ENCODE data around the gene IGFLR1. TPM values are rescaled to one million over a fixed set of nuclear protein-coding genes. Genes with fewer than 3 reads are reported as not detected.
A peak's percentile ranks its signal among the peaks of the same experiment; 100 is the strongest.

The IGFLR1 gene
- total RNA-seq, 1 experiment from 2014 or later = 9.9 TPM

GRCh38 chr19:35733180-35734125 is 8.8 kb downstream of the IGFLR1 start:
- Mint-ChIP-seq H3K4me1 (0 out of 2 replicates have a peak, but pooled peaks cover 2% of the 10 kb centered on the region), H3K36me3 (peaks cover 54% of the 10 kb centered on the region)
- no peak for DNase-seq (ENCODE audit: low spot score)

DNA sequence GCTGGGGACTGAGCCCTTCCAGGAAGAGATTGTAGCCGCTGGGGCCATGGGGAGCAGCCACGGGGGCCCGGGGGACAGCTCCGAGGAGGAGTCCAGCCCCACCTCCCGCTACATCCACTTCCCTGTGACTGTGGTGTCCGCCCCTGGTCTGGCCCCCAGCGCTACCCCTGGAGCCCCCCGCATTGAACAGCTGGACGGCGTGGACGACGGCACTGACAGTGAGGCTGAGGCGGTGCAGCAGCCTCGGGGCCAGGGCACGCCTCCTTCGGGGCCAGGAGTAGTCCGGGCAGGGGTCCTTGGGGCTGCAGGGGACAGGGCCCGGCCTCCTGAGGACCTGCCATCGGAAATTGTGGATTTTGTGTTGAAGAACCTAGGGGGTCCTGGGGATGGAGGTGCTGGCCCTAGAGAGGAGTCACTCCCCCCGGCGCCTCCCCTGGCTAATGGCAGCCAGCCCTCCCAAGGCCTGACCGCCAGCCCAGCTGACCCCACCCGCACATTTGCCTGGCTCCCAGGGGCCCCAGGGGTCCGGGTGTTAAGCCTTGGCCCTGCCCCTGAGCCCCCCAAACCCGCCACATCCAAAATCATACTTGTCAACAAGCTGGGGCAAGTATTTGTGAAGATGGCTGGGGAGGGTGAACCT is 9.6 kb downstream of the IGFLR1 start:
- ChIA-PET POLR2A (no interaction called here), CTCF (no interaction called here)
- Mint-ChIP-seq H3K27me3 (ENCODE audit: low read depth) (no peaks in the 10 kb centered on the region), H3K4me3 (no peak overlapping the region), H3K36me3 (peaks cover 55% of the 10 kb centered on the region), H3K9me3 (no peaks in the 10 kb centered on the region), H3K27ac (no peak overlapping the region), H3K4me1 (0 out of 2 replicates have a peak, but pooled peaks cover 2% of the 10 kb centered on the region)
- TF ChIP-seq, protein P1, sequence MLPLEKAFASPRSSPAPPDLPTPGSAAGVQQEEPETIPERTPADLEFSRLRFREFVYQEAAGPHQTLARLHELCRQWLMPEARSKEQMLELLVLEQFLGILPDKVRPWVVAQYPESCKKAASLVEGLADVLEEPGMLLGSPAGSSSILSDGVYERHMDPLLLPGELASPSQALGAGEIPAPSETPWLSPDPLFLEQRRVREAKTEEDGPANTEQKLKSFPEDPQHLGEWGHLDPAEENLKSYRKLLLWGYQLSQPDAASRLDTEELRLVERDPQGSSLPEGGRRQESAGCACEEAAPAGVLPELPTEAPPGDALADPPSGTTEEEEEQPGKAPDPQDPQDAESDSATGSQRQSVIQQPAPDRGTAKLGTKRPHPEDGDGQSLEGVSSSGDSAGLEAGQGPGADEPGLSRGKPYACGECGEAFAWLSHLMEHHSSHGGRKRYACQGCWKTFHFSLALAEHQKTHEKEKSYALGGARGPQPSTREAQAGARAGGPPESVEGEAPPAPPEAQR (CRISPR knock-in tag; IDR thresholded peaks at IDR 0.05) = no peak
- TF ChIP-seq, protein P2, sequence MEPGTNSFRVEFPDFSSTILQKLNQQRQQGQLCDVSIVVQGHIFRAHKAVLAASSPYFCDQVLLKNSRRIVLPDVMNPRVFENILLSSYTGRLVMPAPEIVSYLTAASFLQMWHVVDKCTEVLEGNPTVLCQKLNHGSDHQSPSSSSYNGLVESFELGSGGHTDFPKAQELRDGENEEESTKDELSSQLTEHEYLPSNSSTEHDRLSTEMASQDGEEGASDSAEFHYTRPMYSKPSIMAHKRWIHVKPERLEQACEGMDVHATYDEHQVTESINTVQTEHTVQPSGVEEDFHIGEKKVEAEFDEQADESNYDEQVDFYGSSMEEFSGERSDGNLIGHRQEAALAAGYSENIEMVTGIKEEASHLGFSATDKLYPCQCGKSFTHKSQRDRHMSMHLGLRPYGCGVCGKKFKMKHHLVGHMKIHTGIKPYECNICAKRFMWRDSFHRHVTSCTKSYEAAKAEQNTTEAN (CRISPR knock-in tag; IDR thresholded peaks at IDR 0.05) = no peak
- no peak for TF ChIP-seq GRHL2 (CRISPR knock-in tag; IDR thresholded peaks at IDR 0.05; ENCODE audit: insufficient replicate concordance, severe bottlenecking)
- no peak for TF ChIP-seq IRF1 (CRISPR knock-in tag; IDR thresholded peaks at IDR 0.05)
- TF ChIP-seq, protein P3, sequence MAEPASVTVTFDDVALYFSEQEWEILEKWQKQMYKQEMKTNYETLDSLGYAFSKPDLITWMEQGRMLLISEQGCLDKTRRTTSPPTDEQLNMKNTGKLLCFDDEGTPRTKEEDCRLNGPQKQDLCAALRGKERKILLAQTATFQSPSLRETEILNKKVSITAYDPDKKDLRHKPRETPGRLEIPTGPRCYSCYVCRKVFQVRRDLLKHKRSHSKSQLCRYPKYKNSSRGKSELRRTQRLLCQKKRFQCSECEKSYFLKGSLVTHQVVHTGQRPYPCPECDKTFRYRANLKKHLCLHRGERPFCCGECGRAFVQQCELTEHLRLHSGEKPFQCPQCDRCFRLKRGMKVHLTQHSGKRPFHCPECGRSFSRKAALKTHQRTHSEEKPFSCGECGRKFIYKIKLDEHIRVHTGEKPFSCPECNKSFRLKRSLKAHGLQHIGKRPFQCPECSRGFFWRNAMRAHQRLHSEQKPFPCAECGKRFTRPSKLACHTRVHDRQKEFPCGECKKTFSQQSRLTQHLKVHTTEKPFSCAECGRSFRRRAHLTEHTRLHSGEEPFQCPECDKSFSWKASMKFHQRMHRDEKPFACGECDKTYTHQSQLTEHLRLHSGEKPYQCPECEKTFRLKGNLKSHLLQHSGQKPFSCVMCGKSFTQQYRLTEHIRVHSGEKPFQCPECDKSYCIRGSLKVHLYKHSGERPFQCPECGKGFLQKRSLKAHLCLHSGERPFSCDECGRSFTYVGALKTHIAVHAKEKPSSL (CRISPR knock-in tag; conservative IDR thresholded peaks at IDR 0.05) = no peak
- TF ChIP-seq ZNF317 (CRISPR knock-in tag; IDR thresholded peaks at IDR 0.05; ENCODE audit: borderline replicate concordance, low read depth) = no peak
- TF ChIP-seq MXD4 (CRISPR knock-in tag; IDR thresholded peaks at IDR 0.05; ENCODE audit: borderline replicate concordance) = no peak
- TF ChIP-seq ATF6 (CRISPR knock-in tag; IDR thresholded peaks at IDR 0.05) = no peak
- no peak for TF ChIP-seq TP53 (CRISPR knock-in tag; IDR thresholded peaks at IDR 0.05)
- TF ChIP-seq ZMAT4 (CRISPR knock-in tag; IDR thresholded peaks at IDR 0.05) = no peak
- ATAC-seq (no peak), DNase-seq (ENCODE audit: low spot score) (no peak)

More at GRCh38 chr19:35733180-35734125, 8.8 kb downstream of the IGFLR1 start:
- Mint-ChIP-seq H3K4me3 (no peak overlapping the region), H3K9me3 (no peaks in the 10 kb centered on the region), H3K27ac (peak overlapping the region; percentile 54; the same call in 1 of the 2 replicates), H3K27me3 (ENCODE audit: low read depth) (no peaks in the 10 kb centered on the region)
- POLR2A ChIA-PET = no interaction called here
- CTCF ChIA-PET = no interaction called here
- TF ChIP-seq MYBL2 (CRISPR knock-in tag; IDR thresholded peaks at IDR 0.05) = no peak
- TF ChIP-seq ELF4 (CRISPR knock-in tag; IDR thresholded peaks at IDR 0.05; ENCODE audit: low read depth) = no peak
- TF ChIP-seq NR2C2 (CRISPR knock-in tag; IDR thresholded peaks at IDR 0.05) = no peak
- TF ChIP-seq TEAD4 (CRISPR knock-in tag; IDR thresholded peaks at IDR 0.05) = no peak
- TF ChIP-seq ZNF121 (CRISPR knock-in tag; IDR thresholded peaks at IDR 0.05) = no peak
- TF ChIP-seq TEAD1 (CRISPR knock-in tag; IDR thresholded peaks at IDR 0.05) = no peak
- TF ChIP-seq, protein P4, sequence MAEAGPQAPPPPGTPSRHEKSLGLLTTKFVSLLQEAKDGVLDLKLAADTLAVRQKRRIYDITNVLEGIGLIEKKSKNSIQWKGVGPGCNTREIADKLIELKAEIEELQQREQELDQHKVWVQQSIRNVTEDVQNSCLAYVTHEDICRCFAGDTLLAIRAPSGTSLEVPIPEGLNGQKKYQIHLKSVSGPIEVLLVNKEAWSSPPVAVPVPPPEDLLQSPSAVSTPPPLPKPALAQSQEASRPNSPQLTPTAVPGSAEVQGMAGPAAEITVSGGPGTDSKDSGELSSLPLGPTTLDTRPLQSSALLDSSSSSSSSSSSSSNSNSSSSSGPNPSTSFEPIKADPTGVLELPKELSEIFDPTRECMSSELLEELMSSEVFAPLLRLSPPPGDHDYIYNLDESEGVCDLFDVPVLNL (CRISPR knock-in tag; IDR thresholded peaks at IDR 0.05; ENCODE audit: borderline replicate concordance, low read depth) = no peak
- no peak for TF ChIP-seq GTF2I (CRISPR knock-in tag; conservative IDR thresholded peaks at IDR 0.05)
- TF ChIP-seq EMX1 (CRISPR knock-in tag; IDR thresholded peaks at IDR 0.05) = no peak
- no peak for TF ChIP-seq FOXP1 (CRISPR knock-in tag; IDR thresholded peaks at IDR 0.05; ENCODE audit: borderline replicate concordance)
- TF ChIP-seq SMAD3 (CRISPR knock-in tag; IDR thresholded peaks at IDR 0.05; ENCODE audit: borderline replicate concordance) = no peak
- no peak for TF ChIP-seq TCF7 (CRISPR knock-in tag; IDR thresholded peaks at IDR 0.05; ENCODE audit: low read depth)
- no peak for TF ChIP-seq NFATC4 (CRISPR knock-in tag; IDR thresholded peaks at IDR 0.05)
- TF ChIP-seq ZBTB21 (CRISPR knock-in tag; IDR thresholded peaks at IDR 0.05; ENCODE audit: borderline replicate concordance) = no peak
- no peak for TF ChIP-seq OVOL2 (CRISPR knock-in tag; IDR thresholded peaks at IDR 0.05; ENCODE audit: borderline replicate concordance)
- TF ChIP-seq, protein P5, sequence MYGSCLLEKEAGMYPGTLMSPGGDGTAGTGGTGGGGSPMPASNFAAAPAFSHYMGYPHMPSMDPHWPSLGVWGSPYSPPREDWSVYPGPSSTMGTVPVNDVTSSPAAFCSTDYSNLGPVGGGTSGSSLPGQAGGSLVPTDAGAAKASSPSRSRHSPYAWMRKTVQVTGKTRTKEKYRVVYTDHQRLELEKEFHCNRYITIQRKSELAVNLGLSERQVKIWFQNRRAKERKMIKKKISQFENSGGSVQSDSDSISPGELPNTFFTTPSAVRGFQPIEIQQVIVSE (CRISPR knock-in tag; IDR thresholded peaks at IDR 0.05; ENCODE audit: borderline replicate concordance) = no peak
- TF ChIP-seq NFE2L1 (CRISPR knock-in tag; IDR thresholded peaks at IDR 0.05) = no peak
- TF ChIP-seq ZNF671 (CRISPR knock-in tag; IDR thresholded peaks at IDR 0.05) = no peak
- no peak for ATAC-seq
